ENCODE data around the gene MAVS. TPM values are rescaled to one million over a fixed set of nuclear protein-coding genes. Genes with fewer than 3 reads are reported as not detected.

The MAVS gene
- 12.5 and 16.9 TPM in 2 replicates for total RNA-seq

DNA sequence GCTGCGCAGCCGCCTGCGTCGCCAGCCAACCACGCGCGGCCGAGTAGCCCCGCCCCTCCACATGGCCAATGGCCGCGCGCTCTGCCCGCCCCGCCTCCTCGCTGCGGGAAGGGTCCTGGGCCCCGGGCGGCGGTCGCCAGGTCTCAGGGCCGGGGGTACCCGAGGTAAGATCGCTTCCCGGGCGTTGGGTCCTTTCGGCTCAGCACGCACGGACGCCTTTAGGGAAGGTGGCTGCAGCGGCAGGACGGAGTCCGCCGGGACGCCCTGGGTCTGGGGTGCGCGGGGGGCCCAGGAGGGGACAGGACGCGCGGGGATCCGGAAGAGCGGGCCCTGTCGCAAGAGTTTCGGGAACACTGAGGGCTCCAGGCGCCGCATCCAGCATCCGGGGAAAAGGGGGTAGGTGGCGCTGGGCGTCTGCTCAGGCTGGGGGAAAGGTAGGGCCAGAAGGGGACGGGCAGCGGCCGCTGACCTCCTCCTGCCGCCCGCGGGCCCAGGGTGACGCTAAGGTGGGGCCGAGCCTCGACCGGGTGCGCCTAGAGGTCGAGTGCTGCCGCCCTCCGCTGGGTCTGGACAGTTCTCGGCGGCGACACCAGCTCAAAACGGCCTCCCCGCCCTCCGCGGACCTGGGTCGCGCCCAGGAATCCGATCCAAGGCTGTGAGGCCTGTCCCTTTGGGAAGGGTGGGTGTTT is at the start of gene MAVS:
Gene MAVS, plus strand, starts transcription at position 95 of the 689 bp plus-strand sequence. CDS start 7,791 bp downstream, outside the sequence.

GRCh38 chr20:3820048-3820900 is 26.4 kb upstream of the MAVS start, which contains the start of gene AP5S1:
AP5S1 (plus strand) TSS chr20:3820547; CDS start chr20:3822118, 1,571 bp downstream.

DNA sequence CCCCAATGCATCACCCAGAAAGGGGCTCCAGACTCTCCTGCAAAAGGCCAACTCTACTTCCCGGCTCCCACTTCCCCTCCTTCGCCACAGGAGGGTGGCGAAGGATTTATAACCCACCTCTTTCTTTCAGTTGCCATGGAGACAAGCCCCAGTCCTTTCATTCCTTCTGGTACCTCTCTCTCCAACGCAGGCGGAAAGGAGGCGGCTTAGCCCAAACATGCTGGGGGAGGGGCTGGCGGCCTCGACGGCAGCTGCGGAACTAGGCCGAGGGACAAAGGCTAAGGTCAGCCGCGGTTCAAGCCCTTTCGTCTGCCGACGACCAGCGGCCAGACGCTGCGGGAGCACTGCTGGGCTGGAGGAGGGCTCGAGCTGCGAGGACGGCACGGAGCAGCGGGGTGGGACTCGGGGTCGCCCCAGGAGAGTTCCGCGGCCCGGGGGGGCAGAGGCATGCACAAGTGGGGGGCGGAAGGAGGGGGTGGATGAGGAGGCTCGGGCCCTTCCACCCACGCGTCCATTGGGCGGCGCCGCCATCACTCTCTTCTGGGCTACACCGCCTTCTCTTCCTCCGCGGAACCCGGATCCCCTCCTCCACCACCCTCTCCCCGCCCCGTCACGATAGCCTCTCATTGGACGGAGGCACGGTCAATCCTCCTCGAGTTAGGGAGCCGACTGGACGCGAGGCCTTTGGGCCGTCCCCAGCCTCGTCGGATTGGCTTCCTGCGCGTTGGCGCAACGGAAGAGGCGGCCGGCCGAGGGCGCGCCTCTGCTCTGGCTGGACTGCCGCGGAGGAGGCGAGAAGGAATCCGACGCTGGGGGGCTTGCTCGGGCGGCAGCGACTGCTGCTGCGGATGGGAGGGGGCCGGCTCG is 42.2 kb downstream of the MAVS start, which contains the start of gene PANK2:
Gene PANK2, plus strand, starts transcription at position 766 of the 867 bp plus-strand sequence.

Other genes starting within 250 kb of the MAVS start
- not detected in 2 replicates for gene GFRA4, start 183.4 kb upstream of the MAVS start, total RNA-seq
- gene ADAM33, start 164.8 kb upstream of the MAVS start, total RNA-seq: 21.9 and 44.4 TPM in 2 replicates
- under 0.01 TPM in 1 of 2 replicates, not detected in the other for gene SIGLEC1, start 134.2 kb upstream of the MAVS start, total RNA-seq
- 0.14 and 0.46 TPM in 2 replicates for gene HSPA12B, start 114.1 kb upstream of the MAVS start, total RNA-seq
- gene ADISSP, start 79.1 kb upstream of the MAVS start, total RNA-seq: 15.1 and 16.5 TPM in 2 replicates
- gene SPEF1, start 65.4 kb upstream of the MAVS start, total RNA-seq: 0.14 and 0.28 TPM in 2 replicates
- gene CENPB, start 60.1 kb upstream of the MAVS start, total RNA-seq: 70.1 and 101 TPM in 2 replicates
- gene CDC25B, start 50.5 kb upstream of the MAVS start, total RNA-seq: 18.9 and 20.5 TPM in 2 replicates
- 13.5 and 15.9 TPM in 2 replicates for gene AP5S1, start 26.3 kb upstream of the MAVS start, total RNA-seq
- 43.9 and 52.4 TPM in 2 replicates for gene PANK2, start 42.6 kb downstream of the MAVS start, total RNA-seq
- gene RNF24, start 168.7 kb downstream of the MAVS start, total RNA-seq: 13.5 and 15.4 TPM in 2 replicates